Ascending aorta (tissue), 2 donors: ENCODE results near the gene MTCL1. TPM values are rescaled to one million over a fixed set of nuclear protein-coding genes. Genes with fewer than 3 reads are reported as not detected.

Source experiments
- DNase-seq, 2 donors: peaks; one replicate each; pipeline ENCODE4 v3.0.0-alpha.2; 2019; ENCODE audit warnings: low spot score in 2 of 2
- H3K27ac ChIP-seq, 2 donors: fragments of 200-600 bp; sonication (generic); one replicate each; pipeline ENCODE4 v1.5.1; 2016 to 2017; ENCODE audit warnings: mild to moderate bottlenecking in 1 of 2
- H3K27me3 ChIP-seq: fragments of 200-600 bp; sonication (generic); one replicate; pipeline ENCODE4 v1.5.1; 2017
- H3K36me3 ChIP-seq, 2 donors: fragments of 200-600 bp; sonication (generic); one replicate each; pipeline ENCODE4 v1.5.1; 2016
- H3K4me1 ChIP-seq, 2 donors: fragments of 200-600 bp; sonication (generic); one replicate each; pipeline ENCODE4 v1.5.1; 2016 to 2017; ENCODE audit warnings: mild to moderate bottlenecking in 1 of 2
- H3K4me3 ChIP-seq, 2 donors: fragments of 200-600 bp; sonication (generic); one replicate each; pipeline ENCODE4 v1.5.1; 2016 to 2017; ENCODE audit warnings: mild to moderate bottlenecking in 1 of 2
- H3K9me3 ChIP-seq, 2 donors: fragments of 200-600 bp; sonication (generic); one replicate each; pipeline ENCODE4 v1.5.1; 2016
- intact Hi-C: fragments of 100-400 bp; cut with DNase I; formaldehyde crosslinking; loops from one replicate; pipeline ENCODE4 v1.15.1; 2023
- total RNA-seq: library from RNA; depleted of rRNA; stranded (reverse); fragments of >200 nt; gene quantifications from one replicate; pipeline ENCODE4 v1.1.0, GENCODE V29; 2016
- TF ChIP-seq, protein P1 (sequence below), 3 experiments: fragments of 200-600 bp in 2 of 3; fragments of 450-650 bp in 1 of 3; sonication (generic) in 2 of 3; IDR thresholded peaks; one replicate each; pipeline ENCODE4 v1.5.1; 2016 to 2019; ENCODE audit warnings: antibody characterized with exemption in 3 of 3, mild to moderate bottlenecking in 1 of 3, moderate library complexity in 1 of 3

MTCL1 gene
- total RNA-seq, 1 donor from 2014 or later: 105 TPM

DNA sequence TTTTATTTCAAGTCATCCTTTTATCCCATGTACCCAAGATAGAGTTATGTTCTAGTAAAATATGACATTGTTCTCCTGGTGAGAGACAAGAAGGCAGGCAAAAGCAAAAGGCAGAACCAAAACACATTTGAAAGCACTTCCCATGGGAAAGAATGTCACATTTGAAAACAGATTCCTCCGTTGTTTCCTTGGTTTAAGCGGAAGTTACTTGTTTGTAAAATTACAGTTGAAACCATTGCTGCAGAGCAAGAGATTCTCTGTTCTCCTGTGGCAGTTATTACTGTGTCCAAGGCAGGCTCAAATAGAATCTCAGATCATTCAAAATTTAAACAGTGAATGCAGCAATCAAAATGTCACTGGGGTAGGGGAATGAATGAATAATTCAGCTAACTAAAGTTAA, 149.6 kb downstream of the MTCL1 start:
- intact Hi-C loops: no loop called here

DNA sequence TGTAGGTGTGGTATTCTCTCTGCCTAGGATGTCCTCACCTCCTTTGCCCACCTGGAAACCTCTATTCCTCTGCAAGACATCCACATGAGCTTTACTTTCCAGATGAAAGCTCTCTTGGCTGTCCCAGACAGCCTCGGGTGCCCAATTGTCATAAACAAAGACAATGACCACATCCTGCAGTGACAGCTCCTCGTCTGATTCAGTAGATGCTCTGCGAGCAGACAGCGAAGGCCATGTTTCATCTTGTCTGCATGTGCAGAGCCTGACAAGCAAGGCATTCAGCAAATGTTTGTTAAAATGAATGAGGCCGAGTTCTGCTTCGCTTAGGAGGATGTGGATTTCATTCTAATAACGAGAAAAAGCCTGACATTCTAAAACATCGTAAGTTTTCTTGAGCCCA, 150.9 kb downstream of the MTCL1 start:
- H3K4me1 ChIP-seq: no peaks in the 10 kb centered on the region
- TF ChIP-seq, protein P1, sequence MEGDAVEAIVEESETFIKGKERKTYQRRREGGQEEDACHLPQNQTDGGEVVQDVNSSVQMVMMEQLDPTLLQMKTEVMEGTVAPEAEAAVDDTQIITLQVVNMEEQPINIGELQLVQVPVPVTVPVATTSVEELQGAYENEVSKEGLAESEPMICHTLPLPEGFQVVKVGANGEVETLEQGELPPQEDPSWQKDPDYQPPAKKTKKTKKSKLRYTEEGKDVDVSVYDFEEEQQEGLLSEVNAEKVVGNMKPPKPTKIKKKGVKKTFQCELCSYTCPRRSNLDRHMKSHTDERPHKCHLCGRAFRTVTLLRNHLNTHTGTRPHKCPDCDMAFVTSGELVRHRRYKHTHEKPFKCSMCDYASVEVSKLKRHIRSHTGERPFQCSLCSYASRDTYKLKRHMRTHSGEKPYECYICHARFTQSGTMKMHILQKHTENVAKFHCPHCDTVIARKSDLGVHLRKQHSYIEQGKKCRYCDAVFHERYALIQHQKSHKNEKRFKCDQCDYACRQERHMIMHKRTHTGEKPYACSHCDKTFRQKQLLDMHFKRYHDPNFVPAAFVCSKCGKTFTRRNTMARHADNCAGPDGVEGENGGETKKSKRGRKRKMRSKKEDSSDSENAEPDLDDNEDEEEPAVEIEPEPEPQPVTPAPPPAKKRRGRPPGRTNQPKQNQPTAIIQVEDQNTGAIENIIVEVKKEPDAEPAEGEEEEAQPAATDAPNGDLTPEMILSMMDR (IDR thresholded peaks at IDR 0.05): no peak
- DNase-seq: no peak
- intact Hi-C loops: no loop called here
- no peaks in the 10 kb centered on the region for H3K36me3 ChIP-seq
- no peaks in the 10 kb centered on the region for H3K27me3 ChIP-seq
- H3K4me3 ChIP-seq: no peak overlapping the region
- H3K9me3 ChIP-seq: no peaks in the 10 kb centered on the region
- no peak overlapping the region for H3K27ac ChIP-seq

More for the DNA sequence above, 149.6 kb downstream of the MTCL1 start:
- Histone ChIP-seq H3K27ac (no peak overlapping the region), H3K36me3 (no peaks in the 10 kb centered on the region), H3K4me3 (no peak overlapping the region), H3K4me1 (no peaks in the 10 kb centered on the region), H3K27me3 (no peaks in the 10 kb centered on the region), H3K9me3 (no peaks in the 10 kb centered on the region)
- TF ChIP-seq, protein P1 (IDR thresholded peaks at IDR 0.05): no peak
- no peak for DNase-seq

DNA sequence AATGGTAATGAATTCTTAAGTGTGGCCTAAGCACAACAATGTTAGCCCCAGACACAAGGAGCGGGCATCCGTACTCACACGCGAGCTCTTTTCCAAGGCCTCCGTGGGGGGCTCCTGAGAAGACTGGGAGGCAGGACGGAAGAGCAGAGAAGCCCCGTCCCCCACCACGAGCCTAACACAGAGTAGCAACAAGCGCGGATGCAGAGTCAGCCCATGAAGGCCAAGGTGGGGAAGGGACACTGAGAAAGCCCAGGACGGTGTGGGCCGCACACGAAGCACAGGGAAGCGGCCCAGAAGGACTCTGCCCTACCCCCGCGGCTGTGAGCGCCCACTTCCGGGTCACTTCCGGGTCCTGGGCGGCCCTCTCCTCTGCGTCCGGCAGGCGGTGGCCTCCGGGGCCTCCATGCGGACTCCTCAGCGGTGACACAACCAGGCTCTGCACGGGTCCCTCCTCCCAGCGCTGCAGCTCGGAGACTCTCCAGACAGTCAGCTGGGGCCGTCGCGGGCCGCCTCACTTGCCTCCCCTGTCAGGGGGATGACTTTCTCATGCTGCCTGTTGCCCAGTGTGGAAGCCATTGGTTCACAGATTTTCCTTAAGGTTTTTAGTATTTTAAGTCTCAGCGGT, 151.5 kb downstream of the MTCL1 start:
- Histone ChIP-seq H3K27ac (no peak overlapping the region), H3K4me3 (no peak overlapping the region), H3K27me3 (no peaks in the 10 kb centered on the region), H3K4me1 (no peaks in the 10 kb centered on the region), H3K9me3 (no peaks in the 10 kb centered on the region), H3K36me3 (no peaks in the 10 kb centered on the region)
- DNase-seq: no peak
- intact Hi-C loops: no loop called here
- TF ChIP-seq, protein P1 (IDR thresholded peaks at IDR 0.05): no peak

DNA sequence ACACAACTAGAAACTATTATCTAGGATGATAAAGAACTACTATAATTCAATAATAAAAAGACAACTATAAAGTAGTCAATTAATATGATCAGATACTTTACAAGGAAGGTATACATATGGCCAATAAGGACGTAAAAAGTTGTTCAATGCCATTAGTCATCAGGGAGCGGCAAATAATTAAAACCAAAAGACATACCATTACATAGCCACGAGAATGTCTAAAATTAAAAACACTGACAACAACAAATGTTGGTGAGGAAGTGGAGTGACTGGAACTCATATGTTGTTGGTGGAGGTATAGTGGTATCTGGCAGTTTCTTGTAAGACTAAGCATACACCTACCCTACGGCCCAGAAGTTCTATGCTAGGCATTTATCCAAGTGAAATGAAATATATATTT, 152.4 kb downstream of the MTCL1 start:
- no peak for DNase-seq
- Histone ChIP-seq H3K27ac (no peak overlapping the region), H3K9me3 (no peaks in the 10 kb centered on the region), H3K36me3 (no peaks in the 10 kb centered on the region), H3K27me3 (no peaks in the 10 kb centered on the region), H3K4me3 (no peak overlapping the region), H3K4me1 (no peaks in the 10 kb centered on the region)
- intact Hi-C loops: no loop called here
- TF ChIP-seq, protein P1 (IDR thresholded peaks at IDR 0.05): no peak

DNA sequence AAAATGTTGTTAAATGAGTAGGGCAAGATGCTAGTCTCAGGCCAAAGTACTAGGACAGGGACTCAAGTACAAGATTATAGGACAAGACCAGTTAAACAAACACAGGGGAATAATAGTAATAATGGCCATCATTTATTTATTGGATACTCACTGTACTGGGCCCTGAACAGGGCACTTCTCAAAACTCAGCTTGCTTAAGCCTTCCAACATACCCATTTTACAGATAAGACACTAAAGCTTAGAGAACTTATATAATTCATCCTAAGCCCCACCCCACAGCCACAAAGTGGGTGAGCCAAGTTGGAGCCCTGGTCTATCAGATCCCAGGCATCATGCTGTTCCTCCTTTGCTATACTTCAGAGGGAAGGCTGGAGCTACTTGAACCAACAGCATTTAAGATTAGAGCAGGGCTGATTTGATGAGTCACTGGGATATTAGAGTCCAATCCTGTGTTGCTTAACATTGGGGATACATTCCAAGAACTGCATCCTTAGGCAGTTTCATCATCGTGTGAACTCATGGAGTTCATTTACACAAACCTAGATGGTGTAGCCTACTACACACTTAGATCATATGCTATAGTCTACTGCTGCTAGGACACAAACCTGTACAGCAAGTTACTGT, 153.6 kb downstream of the MTCL1 start:
- Histone ChIP-seq H3K27me3 (no peaks in the 10 kb centered on the region), H3K4me3 (no peak overlapping the region), H3K9me3 (no peaks in the 10 kb centered on the region), H3K36me3 (no peaks in the 10 kb centered on the region), H3K27ac (no peak overlapping the region), H3K4me1 (no peaks in the 10 kb centered on the region)
- DNase-seq: no peak
- intact Hi-C loops: no loop called here
- TF ChIP-seq, protein P1 (IDR thresholded peaks at IDR 0.05): no peak
